ENCODE results near the gene CHST13. TPM values are rescaled to one million over a fixed set of nuclear protein-coding genes. Genes with fewer than 3 reads are reported as not detected.

Gene CHST13
- total and polyA plus RNA-seq, 12 donors, result 0.22 to 3.0 (median 0.67) TPM; not detected in 1

- TF ChIP-seq POLR2A (IDR thresholded peaks at IDR 0.05) (no peak), CTCF (IDR thresholded peaks at IDR 0.05) (no peak)
- H3K27me3 ChIP-seq, result no peaks in the 10 kb centered on the region
- WGBS, 4 donors, result 58 to 81% (median 73%) methylated on average over 4 to 10 of the region's 10 CpGs
- no peak overlapping the region for H3K27ac ChIP-seq
- DNase-seq, result no peak
- intact Hi-C loops (cut with DNase I), result no loop called here
- H3K9me3 ChIP-seq (replicated peaks in 1 of 3), result no peaks in the 10 kb centered on the region
- H3K4me3 ChIP-seq, result no peak overlapping the region
- H3K36me3 ChIP-seq (replicated peaks in 1 of 2), result no peaks in the 10 kb centered on the region
- H3K4me1 ChIP-seq (replicated peaks in 1 of 2), result peaks cover 0 to 6% of the 10 kb centered on the region in 2 donors
These were observed 25.0 kb upstream of the CHST13 start for GRCh38 chr3:126498929-126499328.

- H3K27me3 ChIP-seq, result no peaks in the 10 kb centered on the region
- no peak for TF ChIP-seq CTCF (IDR thresholded peaks at IDR 0.05)
- TF ChIP-seq POLR2A (IDR thresholded peaks at IDR 0.05), result no peak
- no peak for DNase-seq
These were observed 24.6 kb upstream of the CHST13 start for GRCh38 chr3:126499401-126499800.

GRCh38 chr3:126500016-126500415, 23.9 kb upstream of the CHST13 start:
- Histone ChIP-seq H3K9me3 (replicated peaks in 1 of 3) (no peaks in the 10 kb centered on the region), H3K27me3 (no peaks in the 10 kb centered on the region), H3K4me3 (no peak overlapping the region), H3K4me1 (replicated peaks in 1 of 2) (no peaks in the 10 kb centered on the region), H3K27ac (no peak overlapping the region), H3K36me3 (replicated peaks in 1 of 2) (no peaks in the 10 kb centered on the region)
- intact Hi-C loops (cut with DNase I), result no loop called here
- DNase-seq, result no peak
- TF ChIP-seq POLR2A (IDR thresholded peaks at IDR 0.05) (no peak), CTCF (IDR thresholded peaks at IDR 0.05) (no peak)
- 84 to 89% (median 89%) methylated on average over 6 to 7 of the region's 7 CpGs for WGBS, 4 donors

More at GRCh38 chr3:126499401-126499800, 24.6 kb upstream of the CHST13 start:
- Histone ChIP-seq H3K4me1 (replicated peaks in 1 of 2) (peaks cover 0 to 1% of the 10 kb centered on the region in 2 donors), H3K27ac (no peak overlapping the region), H3K4me3 (no peak overlapping the region), H3K36me3 (replicated peaks in 1 of 2) (no peaks in the 10 kb centered on the region), H3K9me3 (replicated peaks in 1 of 3) (no peaks in the 10 kb centered on the region)
- intact Hi-C loops (cut with DNase I), result no loop called here
- WGBS, 4 donors, result 95 to 100% (median 96%) methylated on average over 7 to 9 of the region's 9 CpGs

- Histone ChIP-seq H3K27ac (no peak overlapping the region), H3K27me3 (no peaks in the 10 kb centered on the region), H3K4me3 (no peak overlapping the region), H3K36me3 (replicated peaks in 1 of 2) (no peaks in the 10 kb centered on the region), H3K9me3 (replicated peaks in 1 of 3) (no peaks in the 10 kb centered on the region), H3K4me1 (replicated peaks in 1 of 2) (no peaks in the 10 kb centered on the region)
- 69 to 87% (median 77%) methylated on average over 4 to 5 of the region's 5 CpGs for WGBS, 4 donors
- DNase-seq, result no peak
- intact Hi-C loops (cut with DNase I), result no loop called here
- TF ChIP-seq CTCF (IDR thresholded peaks at IDR 0.05) (no peak), POLR2A (IDR thresholded peaks at IDR 0.05) (no peak)
These were observed 22.9 kb upstream of the CHST13 start for GRCh38 chr3:126501054-126501453.

Data from adrenal gland (tissue), 12 donors.